Activated CD4-positive, alpha-beta T cell treated with anti-CD3 and anti-CD28 coated beads for 4 hours (primary cell): Measurements from ENCODE around the gene TTC31.
"Not testable (repeated sequence)": the region's sequence is repeated elsewhere in the genome, so short reads cannot be mapped to it uniquely, and the experiment has no call there.

ENCODE experiments used
- DNase-seq, 2 donors: peaks; one replicate each; pipeline ENCODE4 v3.0.0-alpha.2; 2020

Gene TTC31

GRCh38 chr2:74457549-74458131 lies 25.2 kb upstream of the TTC31 start:
- DNase-seq, result peak; percentile 76 to 86

- DNase-seq, result peak; percentile 98 to 99
These were observed 24.5 kb upstream of the TTC31 start, which contains the start of gene WBP1 for GRCh38 chr2:74458132-74458937. TSS of gene WBP1 (plus strand) at chr2:74458438. CDS start at chr2:74458603, 165 bp downstream.

GRCh38 chr2:74458938-74459363 lies 23.9 kb upstream of the TTC31 start:
- no peak for DNase-seq

GRCh38 chr2:74459503-74460118 lies 23.3 kb upstream of the TTC31 start:
- DNase-seq, result not testable (repeated sequence)

- DNase-seq, result not testable (repeated sequence)
These were observed 22.7 kb upstream of the TTC31 start for GRCh38 chr2:74460187-74460586.

GRCh38 chr2:74461187-74462053 lies 21.5 kb upstream of the TTC31 start:
- DNase-seq, result no peak

- DNase-seq, result no peak
These were observed 20.7 kb upstream of the TTC31 start for GRCh38 chr2:74462054-74462785.

- no peak for DNase-seq
These were observed 20.1 kb upstream of the TTC31 start for GRCh38 chr2:74462786-74463105.

GRCh38 chr2:74464406-74464805 lies 18.5 kb upstream of the TTC31 start:
- DNase-seq, result no peak

GRCh38 chr2:74470742-74471141 lies 12.1 kb upstream of the TTC31 start:
- not testable (repeated sequence) for DNase-seq

- DNase-seq, result no peak
These were observed 11.4 kb upstream of the TTC31 start for GRCh38 chr2:74471332-74472065.

- peak; percentile 95 to 97 for DNase-seq
These were observed 10.6 kb upstream of the TTC31 start, which contains the start of gene MRPL53 for GRCh38 chr2:74472086-74472944. TSS of gene MRPL53 (minus strand) at chr2:74472680. CDS start at chr2:74472660, 20 bp downstream.

GRCh38 chr2:74472945-74473258 lies 10.0 kb upstream of the TTC31 start:
- no peak for DNase-seq

- no peak for DNase-seq
These were observed 8.4 kb upstream of the TTC31 start for GRCh38 chr2:74474481-74474880.

GRCh38 chr2:74474899-74475298 lies 8.0 kb upstream of the TTC31 start:
- no peak for DNase-seq

GRCh38 chr2:74481431-74481830 lies 1.4 kb upstream of the TTC31 start:
- DNase-seq, result no peak

- peak; percentile 35 to 55 for DNase-seq
These were observed 700 bp upstream of the TTC31 start for GRCh38 chr2:74481961-74482800.

GRCh38 chr2:74483675-74484164 lies 839 bp downstream of the TTC31 start:
- DNase-seq, result not testable (repeated sequence)

GRCh38 chr2:74486141-74486540 lies 3.3 kb downstream of the TTC31 start:
- no peak for DNase-seq
